ENCODE results near the gene AFM.

DNA sequence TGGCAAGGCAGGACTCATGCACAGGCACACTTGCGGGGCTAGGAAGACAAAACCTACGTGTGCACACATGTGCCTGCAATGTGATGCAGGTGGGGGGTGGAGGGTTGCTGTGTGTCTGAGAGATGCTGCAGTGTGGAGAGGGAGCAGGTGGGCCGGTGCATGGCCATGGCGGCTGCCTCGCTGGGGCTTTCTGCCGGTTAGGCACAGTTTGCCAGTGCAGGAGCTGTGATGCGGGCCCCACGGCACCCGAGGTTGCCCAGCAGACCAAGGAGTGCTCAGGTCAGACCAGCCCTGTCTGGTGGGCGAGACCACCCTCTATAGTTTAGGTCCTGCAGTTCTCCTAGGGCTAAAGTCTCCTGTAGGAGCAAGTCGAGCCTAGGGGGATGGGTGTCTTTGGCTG, 4.4 kb upstream of the AFM start:
- TF ChIP-seq, protein P1, sequence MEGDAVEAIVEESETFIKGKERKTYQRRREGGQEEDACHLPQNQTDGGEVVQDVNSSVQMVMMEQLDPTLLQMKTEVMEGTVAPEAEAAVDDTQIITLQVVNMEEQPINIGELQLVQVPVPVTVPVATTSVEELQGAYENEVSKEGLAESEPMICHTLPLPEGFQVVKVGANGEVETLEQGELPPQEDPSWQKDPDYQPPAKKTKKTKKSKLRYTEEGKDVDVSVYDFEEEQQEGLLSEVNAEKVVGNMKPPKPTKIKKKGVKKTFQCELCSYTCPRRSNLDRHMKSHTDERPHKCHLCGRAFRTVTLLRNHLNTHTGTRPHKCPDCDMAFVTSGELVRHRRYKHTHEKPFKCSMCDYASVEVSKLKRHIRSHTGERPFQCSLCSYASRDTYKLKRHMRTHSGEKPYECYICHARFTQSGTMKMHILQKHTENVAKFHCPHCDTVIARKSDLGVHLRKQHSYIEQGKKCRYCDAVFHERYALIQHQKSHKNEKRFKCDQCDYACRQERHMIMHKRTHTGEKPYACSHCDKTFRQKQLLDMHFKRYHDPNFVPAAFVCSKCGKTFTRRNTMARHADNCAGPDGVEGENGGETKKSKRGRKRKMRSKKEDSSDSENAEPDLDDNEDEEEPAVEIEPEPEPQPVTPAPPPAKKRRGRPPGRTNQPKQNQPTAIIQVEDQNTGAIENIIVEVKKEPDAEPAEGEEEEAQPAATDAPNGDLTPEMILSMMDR (IDR thresholded peaks at IDR 0.05; ENCODE audit: low read depth, low read length) = no peak
- TF ChIP-seq, protein P2, sequence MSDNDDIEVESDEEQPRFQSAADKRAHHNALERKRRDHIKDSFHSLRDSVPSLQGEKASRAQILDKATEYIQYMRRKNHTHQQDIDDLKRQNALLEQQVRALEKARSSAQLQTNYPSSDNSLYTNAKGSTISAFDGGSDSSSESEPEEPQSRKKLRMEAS (IDR thresholded peaks at IDR 0.05; ENCODE audit: low read depth, low read length) = no peak
- TF ChIP-seq POLR2A (IDR thresholded peaks at IDR 0.05; ENCODE audit: extremely low read depth, insufficient read length) = no peak

Measured in NB4 (cell line).